SK-N-MC (cell line): ENCODE results near the gene TECR.

Source experiments
- EZH2 ChIP-seq: fragments of 200-600 bp; sonication (generic); IDR thresholded peaks from one replicate; pipeline ENCODE4 v1.6.1; 2017; ENCODE audit warnings: antibody characterized with exemption
- POLR2AphosphoS5 ChIP-seq: IDR thresholded peaks from 2 replicates; pipeline ENCODE4 v1.6.1; 2012; ENCODE audit warnings: mild to moderate bottlenecking, low read depth, low read length, borderline replicate concordance

- TF ChIP-seq POLR2AphosphoS5 = no peak
- no peak for TF ChIP-seq EZH2
These were observed 30.8 kb downstream of the TECR start for GRCh38 chr19:14559916-14560775.
